Nephron (organoid): ENCODE measurements around the gene SAV1.

ENCODE experiments used
- H3K27ac Mint-ChIP-seq, 3 experiments: 2 replicates each; pipeline ENCODE4 v1.8.0; 2020; ENCODE audit warnings: mixed read lengths in 3 of 3, mild to moderate bottlenecking in 2 of 3, moderate library complexity in 1 of 3
- H3K27me3 Mint-ChIP-seq: 2 replicates; pipeline ENCODE4 v1.8.0; 2021; ENCODE audit warnings: low read depth, mild to moderate bottlenecking, moderate library complexity, mixed read lengths
- H3K36me3 Mint-ChIP-seq: 2 replicates; pipeline ENCODE4 v1.8.0; 2020; ENCODE audit warnings: low read depth, mixed read lengths
- H3K4me1 Mint-ChIP-seq: 2 replicates; pipeline ENCODE4 v1.8.0; 2020; ENCODE audit warnings: mixed read lengths
- H3K4me3 Mint-ChIP-seq, 3 experiments: 2 replicates each; pipeline ENCODE4 v1.8.0; 2020; ENCODE audit warnings: mild to moderate bottlenecking in 3 of 3, mixed read lengths in 3 of 3, moderate library complexity in 2 of 3
- H3K9me3 Mint-ChIP-seq: 2 replicates; pipeline ENCODE4 v1.8.0; 2020; ENCODE audit warnings: mixed read lengths
- TF ChIP-seq, protein P1 (sequence below), 3 experiments: fragments of 200-600 bp; sonication (generic); IDR thresholded peaks; one replicate each; pipeline ENCODE4 v1.5.0; 2021; ENCODE audit warnings: antibody characterized with exemption in 3 of 3; ENCODE audit not compliant: unreplicated experiment in 3 of 3

Gene SAV1

DNA sequence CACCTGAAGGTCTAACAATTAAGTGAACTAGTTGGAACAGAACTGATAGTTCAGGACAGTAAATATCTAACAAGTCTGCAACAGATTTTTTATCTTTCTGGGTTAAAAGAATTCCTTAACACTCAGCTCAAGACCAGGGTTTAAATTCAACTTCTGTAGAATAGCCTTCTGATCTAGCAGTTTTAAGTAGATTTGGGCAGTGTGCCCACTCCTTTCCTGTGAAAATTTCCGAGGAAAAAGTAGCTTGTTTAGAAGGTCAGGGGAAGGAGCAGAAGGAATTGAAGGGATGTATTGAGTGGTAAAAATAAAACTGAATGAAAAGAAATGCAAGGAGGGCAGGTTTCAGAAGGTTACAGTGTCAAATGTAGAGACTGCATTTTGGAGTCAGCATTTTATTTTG lies 62.3 kb downstream of the SAV1 start:
- Mint-ChIP-seq H3K27me3 (no peaks in the 10 kb centered on the region), H3K27ac (peak overlapping the region; percentile 3 to 29 (median 15)), H3K4me3 (no peak overlapping the region), H3K9me3 (no peaks in the 10 kb centered on the region), H3K36me3 (no peaks in the 10 kb centered on the region), H3K4me1 (peaks cover 10% of the 10 kb centered on the region)
- TF ChIP-seq, protein P1, sequence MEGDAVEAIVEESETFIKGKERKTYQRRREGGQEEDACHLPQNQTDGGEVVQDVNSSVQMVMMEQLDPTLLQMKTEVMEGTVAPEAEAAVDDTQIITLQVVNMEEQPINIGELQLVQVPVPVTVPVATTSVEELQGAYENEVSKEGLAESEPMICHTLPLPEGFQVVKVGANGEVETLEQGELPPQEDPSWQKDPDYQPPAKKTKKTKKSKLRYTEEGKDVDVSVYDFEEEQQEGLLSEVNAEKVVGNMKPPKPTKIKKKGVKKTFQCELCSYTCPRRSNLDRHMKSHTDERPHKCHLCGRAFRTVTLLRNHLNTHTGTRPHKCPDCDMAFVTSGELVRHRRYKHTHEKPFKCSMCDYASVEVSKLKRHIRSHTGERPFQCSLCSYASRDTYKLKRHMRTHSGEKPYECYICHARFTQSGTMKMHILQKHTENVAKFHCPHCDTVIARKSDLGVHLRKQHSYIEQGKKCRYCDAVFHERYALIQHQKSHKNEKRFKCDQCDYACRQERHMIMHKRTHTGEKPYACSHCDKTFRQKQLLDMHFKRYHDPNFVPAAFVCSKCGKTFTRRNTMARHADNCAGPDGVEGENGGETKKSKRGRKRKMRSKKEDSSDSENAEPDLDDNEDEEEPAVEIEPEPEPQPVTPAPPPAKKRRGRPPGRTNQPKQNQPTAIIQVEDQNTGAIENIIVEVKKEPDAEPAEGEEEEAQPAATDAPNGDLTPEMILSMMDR (IDR thresholded peaks at IDR 0.05; ENCODE audit: unreplicated experiment in 3 of 3), result no peak

DNA sequence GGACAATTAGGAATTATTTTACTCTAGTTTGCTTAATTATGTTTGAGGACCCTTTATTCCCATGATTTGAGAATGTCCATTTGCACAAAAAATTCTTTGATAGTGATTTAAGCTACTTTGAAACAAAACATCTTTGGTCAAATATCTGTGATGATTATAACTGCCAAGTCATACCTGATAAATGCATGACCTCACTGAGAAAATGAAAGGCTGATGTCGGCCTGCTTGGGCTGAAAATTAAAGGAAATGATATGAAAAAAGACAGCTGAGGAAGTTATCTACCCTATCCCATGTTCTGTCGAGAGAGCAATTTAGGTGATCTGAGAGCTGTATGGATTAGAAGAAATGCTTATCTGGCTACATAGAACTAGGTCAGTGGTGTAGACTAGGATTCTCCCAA lies 64.5 kb downstream of the SAV1 start:
- no peaks in the 10 kb centered on the region for H3K9me3 Mint-ChIP-seq
- TF ChIP-seq, protein P1 (IDR thresholded peaks at IDR 0.05; ENCODE audit: unreplicated experiment in 3 of 3), result no peak
- no peaks in the 10 kb centered on the region for H3K27me3 Mint-ChIP-seq
- no peaks in the 10 kb centered on the region for H3K36me3 Mint-ChIP-seq
- H3K4me3 Mint-ChIP-seq, result no peak overlapping the region
- no peak overlapping the region for H3K27ac Mint-ChIP-seq
- H3K4me1 Mint-ChIP-seq, result peaks cover 7% of the 10 kb centered on the region

DNA sequence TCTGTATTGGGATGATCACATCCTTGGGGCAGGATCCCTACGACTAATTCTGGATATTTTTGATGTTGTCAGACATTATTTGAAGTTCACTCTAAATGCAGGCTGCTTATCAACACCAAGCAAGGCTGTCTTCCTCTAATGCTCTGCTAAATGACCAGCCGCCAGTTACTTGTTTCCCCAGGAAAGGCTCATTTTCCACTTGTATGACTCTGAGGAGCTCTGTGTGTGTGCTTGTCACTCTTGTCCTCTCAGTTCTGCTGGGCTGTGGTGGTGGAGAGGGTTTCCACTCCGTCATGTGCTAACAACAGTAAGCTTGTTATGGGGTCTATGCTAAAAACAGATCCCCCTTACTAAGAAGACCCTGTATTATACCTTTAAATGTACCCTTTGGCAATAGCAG lies 66.1 kb downstream of the SAV1 start:
- TF ChIP-seq, protein P1 (IDR thresholded peaks at IDR 0.05; ENCODE audit: unreplicated experiment in 3 of 3), result no peak
- Mint-ChIP-seq H3K4me3 (no peak overlapping the region), H3K27ac (no peak overlapping the region), H3K36me3 (no peaks in the 10 kb centered on the region), H3K9me3 (no peaks in the 10 kb centered on the region), H3K4me1 (peaks cover 7% of the 10 kb centered on the region), H3K27me3 (no peaks in the 10 kb centered on the region)

DNA sequence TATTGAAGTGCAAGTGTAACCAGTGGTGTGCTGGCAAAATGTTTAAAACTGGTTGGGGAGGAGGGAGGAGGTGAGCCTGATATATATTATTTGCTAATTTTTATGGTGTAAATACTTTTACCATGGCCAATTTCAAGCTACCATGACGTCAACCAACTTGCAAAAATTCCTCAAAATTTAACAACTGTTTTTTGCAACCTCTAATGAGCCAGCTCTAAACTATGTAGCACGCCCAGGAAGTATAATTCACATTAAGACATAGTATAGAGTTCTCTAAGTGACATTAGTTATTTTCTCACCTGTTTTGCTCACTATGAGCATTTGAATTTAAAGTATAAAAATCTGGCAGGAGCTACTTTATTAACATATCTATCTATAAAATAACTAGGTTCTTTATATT lies 66.7 kb downstream of the SAV1 start:
- Mint-ChIP-seq H3K4me1 (peaks cover 7% of the 10 kb centered on the region), H3K27ac (no peak overlapping the region), H3K27me3 (no peaks in the 10 kb centered on the region), H3K4me3 (no peak overlapping the region), H3K9me3 (no peaks in the 10 kb centered on the region), H3K36me3 (no peaks in the 10 kb centered on the region)
- TF ChIP-seq, protein P1 (IDR thresholded peaks at IDR 0.05; ENCODE audit: unreplicated experiment in 3 of 3), result no peak

DNA sequence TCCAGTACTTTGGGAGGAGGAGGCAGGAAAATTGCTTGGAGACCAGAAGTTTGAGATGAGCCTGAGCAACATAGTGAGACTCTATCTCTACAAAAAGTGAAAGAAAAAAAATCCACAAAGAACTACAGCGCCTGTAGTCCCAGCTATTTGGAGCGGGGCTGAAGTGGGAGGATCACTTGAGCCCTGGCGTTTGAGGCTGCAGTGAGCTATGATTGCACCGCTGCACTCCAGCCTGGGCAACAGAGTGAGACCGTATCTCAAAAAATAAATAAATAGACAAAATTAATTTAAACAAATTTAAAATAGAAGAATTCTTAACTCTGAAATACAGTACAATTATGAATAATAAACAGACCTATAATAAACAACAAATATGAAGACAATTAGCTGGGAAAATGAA lies 67.3 kb downstream of the SAV1 start:
- no peaks in the 10 kb centered on the region for H3K36me3 Mint-ChIP-seq
- H3K4me1 Mint-ChIP-seq, result peaks cover 4% of the 10 kb centered on the region
- no peak overlapping the region for H3K4me3 Mint-ChIP-seq
- no peaks in the 10 kb centered on the region for H3K9me3 Mint-ChIP-seq
- no peak overlapping the region for H3K27ac Mint-ChIP-seq
- TF ChIP-seq, protein P1 (IDR thresholded peaks at IDR 0.05; ENCODE audit: unreplicated experiment in 3 of 3), result no peak
- H3K27me3 Mint-ChIP-seq, result no peaks in the 10 kb centered on the region

DNA sequence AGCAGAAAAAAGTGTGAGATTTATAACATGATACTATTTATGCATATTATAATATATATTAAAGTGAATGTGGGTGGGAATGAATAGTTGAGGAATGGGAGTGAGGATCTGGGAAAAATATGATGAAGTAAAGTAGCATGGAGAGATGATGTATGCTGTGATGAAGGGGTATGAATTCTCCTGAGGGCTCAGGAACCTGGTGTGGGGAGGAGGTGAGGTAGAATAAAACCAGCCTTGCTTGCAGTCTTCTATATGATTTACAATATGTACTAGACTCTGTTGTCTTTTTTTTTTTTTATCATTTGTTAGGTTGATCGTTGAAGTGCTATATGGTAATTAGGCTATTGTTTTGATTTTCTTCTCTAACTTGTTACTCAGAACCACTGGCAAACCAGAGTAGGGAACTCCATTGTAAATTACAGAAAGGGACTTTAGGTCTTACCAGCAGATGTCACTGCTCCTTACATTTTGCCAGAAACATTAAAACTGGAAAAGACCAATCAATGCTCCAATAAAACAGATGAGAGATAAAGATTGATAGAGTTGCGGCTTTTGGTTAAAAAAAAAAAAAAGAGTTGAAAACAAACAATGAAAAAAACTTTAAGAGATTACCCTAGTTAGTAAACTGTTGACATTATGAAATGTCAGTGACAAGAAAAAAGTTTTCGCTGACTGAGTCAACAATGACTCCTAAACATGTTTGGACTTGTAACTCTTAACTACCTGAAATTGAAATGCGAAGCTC lies 68.2 kb downstream of the SAV1 start:
- H3K27me3 Mint-ChIP-seq, result no peaks in the 10 kb centered on the region
- TF ChIP-seq, protein P1 (IDR thresholded peaks at IDR 0.05; ENCODE audit: unreplicated experiment in 3 of 3), result peak; percentile 58 to 63 (median 62)
- H3K4me3 Mint-ChIP-seq, result no peak overlapping the region
- no peaks in the 10 kb centered on the region for H3K9me3 Mint-ChIP-seq
- H3K27ac Mint-ChIP-seq, result no peak overlapping the region
- no peaks in the 10 kb centered on the region for H3K4me1 Mint-ChIP-seq
- H3K36me3 Mint-ChIP-seq, result no peaks in the 10 kb centered on the region
